HEK293T (cell line): ENCODE results near the gene MAST2.

Experiments
- BHLHE40 ChIP-seq: fragments of 450-650 bp; IDR thresholded peaks from 2 replicates; pipeline ENCODE4 v1.6.1; 2016; ENCODE audit warnings: mild to moderate bottlenecking, moderate library complexity, borderline replicate concordance
- FOXA1 ChIP-seq: fragments of 450-650 bp; IDR thresholded peaks from 2 replicates; pipeline ENCODE4 v1.6.1; 2016; ENCODE audit warnings: mild to moderate bottlenecking
- FOXK2 ChIP-seq: fragments of 450-650 bp; IDR thresholded peaks from 2 replicates; pipeline ENCODE4 v1.6.1; 2016; ENCODE audit warnings: mild to moderate bottlenecking
- FOXM1 ChIP-seq: fragments of 450-650 bp; IDR thresholded peaks from 2 replicates; pipeline ENCODE4 v1.6.1; 2017; ENCODE audit warnings: mild to moderate bottlenecking, borderline replicate concordance
- HDGF ChIP-seq: fragments of 450-650 bp; IDR thresholded peaks from 2 replicates; pipeline ENCODE4 v1.6.1; 2017; ENCODE audit warnings: antibody characterized with exemption, borderline replicate concordance
- NFRKB ChIP-seq: fragments of 450-650 bp; IDR thresholded peaks from 2 replicates; pipeline ENCODE4 v1.6.1; 2016; ENCODE audit warnings: mild to moderate bottlenecking, moderate library complexity
- SP1 ChIP-seq: fragments of 450-650 bp; IDR thresholded peaks from 2 replicates; pipeline ENCODE4 v1.6.1; 2017
- SUZ12 ChIP-seq: fragments of 450-650 bp; IDR thresholded peaks from 2 replicates; pipeline ENCODE4 v1.6.1; 2016; ENCODE audit warnings: mild to moderate bottlenecking
- TARDBP ChIP-seq: fragments of 450-650 bp; IDR thresholded peaks from 2 replicates; pipeline ENCODE4 v1.6.1; 2016
- TF ChIP-seq, protein P1 (sequence below): fragments of 450-650 bp; IDR thresholded peaks from 2 replicates; pipeline ENCODE4 v1.6.1; 2016

DNA sequence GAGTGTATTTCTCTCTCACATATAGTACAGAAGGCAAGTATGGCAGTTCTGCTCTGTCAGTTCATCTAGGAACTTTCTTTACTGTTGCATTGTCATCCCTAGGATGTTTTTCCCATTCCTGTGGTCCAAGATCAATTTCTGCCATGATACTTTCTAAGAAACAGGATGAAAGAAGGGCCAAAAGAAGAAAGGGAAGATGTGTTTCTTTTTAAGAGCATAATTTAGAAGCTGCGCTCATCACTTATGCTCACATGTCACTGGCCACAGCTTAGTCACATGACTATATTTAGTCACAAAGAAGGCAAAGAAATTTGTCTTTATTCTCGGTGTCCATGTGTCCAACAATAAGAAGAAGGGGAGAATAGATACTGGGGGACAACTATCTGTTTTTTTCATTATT lies 7.0 kb upstream of the MAST2 start:
- TF ChIP-seq, protein P1, sequence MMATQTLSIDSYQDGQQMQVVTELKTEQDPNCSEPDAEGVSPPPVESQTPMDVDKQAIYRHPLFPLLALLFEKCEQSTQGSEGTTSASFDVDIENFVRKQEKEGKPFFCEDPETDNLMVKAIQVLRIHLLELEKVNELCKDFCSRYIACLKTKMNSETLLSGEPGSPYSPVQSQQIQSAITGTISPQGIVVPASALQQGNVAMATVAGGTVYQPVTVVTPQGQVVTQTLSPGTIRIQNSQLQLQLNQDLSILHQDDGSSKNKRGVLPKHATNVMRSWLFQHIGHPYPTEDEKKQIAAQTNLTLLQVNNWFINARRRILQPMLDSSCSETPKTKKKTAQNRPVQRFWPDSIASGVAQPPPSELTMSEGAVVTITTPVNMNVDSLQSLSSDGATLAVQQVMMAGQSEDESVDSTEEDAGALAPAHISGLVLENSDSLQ, result no peak
- TF ChIP-seq NFRKB, result no peak
- TF ChIP-seq FOXM1, result no peak
- TF ChIP-seq HDGF, result no peak
- no peak for TF ChIP-seq BHLHE40
- TF ChIP-seq SP1, result no peak
- TF ChIP-seq FOXK2, result no peak
- no peak for TF ChIP-seq TARDBP
- no peak for TF ChIP-seq SUZ12
- TF ChIP-seq FOXA1, result no peak
